Subcutaneous adipose tissue (tissue), 4 donors: ENCODE results near the gene ZNF428. TPM values are rescaled to one million over a fixed set of nuclear protein-coding genes. Genes with fewer than 3 reads are reported as not detected.

Experiments
- CTCF ChIP-seq: fragments of 450-650 bp; IDR thresholded peaks from one replicate; pipeline ENCODE4 v1.5.1; 2016; ENCODE audit warnings: low read depth, mild to moderate bottlenecking, control low read depth, antibody characterized with exemption, moderate library complexity
- total RNA-seq, 4 donors: library from RNA; depleted of rRNA; stranded (reverse); fragments of >200 nt; gene quantifications; one replicate each; pipeline ENCODE4 v1.1.0, GENCODE V29; 2016

The ZNF428 gene
- total RNA-seq, 4 donors from 2014 or later, result 11.1 to 27.1 (median 21.4) TPM

- no peak for TF ChIP-seq CTCF
Observed at GRCh38 chr19:43660971-43661360, 41.5 kb upstream of the ZNF428 start.

- no peak for TF ChIP-seq CTCF
Observed at GRCh38 chr19:43660301-43660970, 41.0 kb upstream of the ZNF428 start.

GRCh38 chr19:43658494-43658893 is 39.1 kb upstream of the ZNF428 start:
- TF ChIP-seq CTCF, result no peak

- TF ChIP-seq CTCF, result no peak
Observed at GRCh38 chr19:43658001-43658400, 38.6 kb upstream of the ZNF428 start.

- no peak for TF ChIP-seq CTCF
Observed at GRCh38 chr19:43656436-43656835, 37.0 kb upstream of the ZNF428 start.

GRCh38 chr19:43652546-43652874 is 33.1 kb upstream of the ZNF428 start:
- no peak for TF ChIP-seq CTCF

GRCh38 chr19:43651758-43652545 is 32.5 kb upstream of the ZNF428 start:
- no peak for TF ChIP-seq CTCF
